Measurements from ENCODE around the gene CLN6. TPM values are rescaled to one million over a fixed set of nuclear protein-coding genes. Genes with fewer than 3 reads are reported as not detected.

Gene CLN6
- total and polyA plus RNA-seq, 10 donors: 9.8 to 38.6 (median 27.1) TPM

- H3K27me3 ChIP-seq (replicated peaks in 1 of 7): no peaks in the 10 kb centered on the region
- H3K36me3 ChIP-seq: peaks cover 2 to 100% (median 69%) of the 10 kb centered on the region in 6 donors
- intact Hi-C loops (cut with DNase I; ENCODE audit: low total_unique reads): no loop called here
- WGBS, 5 donors: 77 to 83% (median 78%) methylated on average over 2 of the region's 2 CpGs
- H3K4me3 ChIP-seq: no peak overlapping the region
- TF ChIP-seq POLR2A (IDR thresholded peaks at IDR 0.05) (no peak), POLR2AphosphoS5 (IDR thresholded peaks at IDR 0.05) (no peak), CTCF (IDR thresholded peaks at IDR 0.05 in 8 of 11, conservative IDR thresholded peaks at IDR 0.05 in 3 of 11) (no peak)
- no peaks in the 10 kb centered on the region for H3K9me3 ChIP-seq
- no peak overlapping the region for H3K27ac ChIP-seq
- H3K4me1 ChIP-seq: peaks cover 0 to 11% (median 0%) of the 10 kb centered on the region in 6 donors
- no peak for DNase-seq
Observed at GRCh38 chr15:68188647-68189046, 40.9 kb downstream of the CLN6 start.

- Histone ChIP-seq H3K27ac (peak overlapping the region in 1 of 8 donors; percentile 4), H3K9me3 (no peaks in the 10 kb centered on the region), H3K4me3 (no peak overlapping the region), H3K36me3 (peaks cover 2 to 100% (median 67%) of the 10 kb centered on the region in 6 donors), H3K4me1 (peaks cover 0 to 11% (median 0%) of the 10 kb centered on the region in 6 donors), H3K27me3 (replicated peaks in 1 of 7) (no peaks in the 10 kb centered on the region)
- intact Hi-C loops (cut with DNase I; ENCODE audit: low total_unique reads): no loop called here
- 62 to 80% (median 77%) methylated on average over 9 of the region's 9 CpGs for WGBS, 5 donors
- peak in 1 of 3 donors; percentile 19 for TF ChIP-seq POLR2AphosphoS5 (IDR thresholded peaks at IDR 0.05)
- no peak for TF ChIP-seq CTCF (IDR thresholded peaks at IDR 0.05 in 8 of 11, conservative IDR thresholded peaks at IDR 0.05 in 3 of 11)
- no peak for TF ChIP-seq POLR2A (IDR thresholded peaks at IDR 0.05)
- DNase-seq: no peak
Observed at GRCh38 chr15:68187559-68187958, 42.0 kb downstream of the CLN6 start.

- Histone ChIP-seq H3K9me3 (no peaks in the 10 kb centered on the region), H3K4me3 (no peak overlapping the region), H3K4me1 (peaks cover 0 to 11% (median 0%) of the 10 kb centered on the region in 6 donors), H3K36me3 (peaks cover 2 to 100% (median 63%) of the 10 kb centered on the region in 6 donors), H3K27ac (peak overlapping the region in 1 of 8 donors; percentile 4), H3K27me3 (replicated peaks in 1 of 7) (no peaks in the 10 kb centered on the region)
- intact Hi-C loops (cut with DNase I; ENCODE audit: low total_unique reads): no loop called here
- no peak for DNase-seq
- 85 to 98% (median 95%) methylated on average over 5 of the region's 5 CpGs for WGBS, 5 donors
- TF ChIP-seq POLR2AphosphoS5 (IDR thresholded peaks at IDR 0.05): no peak
- no peak for TF ChIP-seq CTCF (IDR thresholded peaks at IDR 0.05 in 8 of 11, conservative IDR thresholded peaks at IDR 0.05 in 3 of 11)
- TF ChIP-seq POLR2A (IDR thresholded peaks at IDR 0.05): no peak
Observed at GRCh38 chr15:68186671-68187397, 42.7 kb downstream of the CLN6 start.

Data from spleen (tissue), 11 donors.